ENCODE results near the gene TYRP1.

DNA sequence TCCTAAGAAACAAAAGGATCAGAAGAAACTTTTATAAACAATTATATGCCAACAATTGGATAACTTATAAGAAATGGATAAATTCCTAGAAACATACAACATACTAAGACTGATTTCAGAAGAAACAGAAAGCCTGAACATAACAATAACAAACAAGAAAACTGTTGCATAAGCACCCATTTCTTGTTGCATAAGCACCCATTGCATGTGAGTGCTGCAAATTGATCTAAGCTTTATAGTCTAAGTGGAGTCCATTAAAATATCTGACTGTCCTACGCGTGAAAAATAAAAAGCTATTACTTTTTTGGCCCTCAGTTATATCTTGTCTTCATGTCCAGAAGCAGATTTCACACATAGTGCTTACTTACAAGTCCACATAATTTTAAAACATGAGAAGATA, 19.3 kb downstream of the TYRP1 start:
- TF ChIP-seq, protein P1, sequence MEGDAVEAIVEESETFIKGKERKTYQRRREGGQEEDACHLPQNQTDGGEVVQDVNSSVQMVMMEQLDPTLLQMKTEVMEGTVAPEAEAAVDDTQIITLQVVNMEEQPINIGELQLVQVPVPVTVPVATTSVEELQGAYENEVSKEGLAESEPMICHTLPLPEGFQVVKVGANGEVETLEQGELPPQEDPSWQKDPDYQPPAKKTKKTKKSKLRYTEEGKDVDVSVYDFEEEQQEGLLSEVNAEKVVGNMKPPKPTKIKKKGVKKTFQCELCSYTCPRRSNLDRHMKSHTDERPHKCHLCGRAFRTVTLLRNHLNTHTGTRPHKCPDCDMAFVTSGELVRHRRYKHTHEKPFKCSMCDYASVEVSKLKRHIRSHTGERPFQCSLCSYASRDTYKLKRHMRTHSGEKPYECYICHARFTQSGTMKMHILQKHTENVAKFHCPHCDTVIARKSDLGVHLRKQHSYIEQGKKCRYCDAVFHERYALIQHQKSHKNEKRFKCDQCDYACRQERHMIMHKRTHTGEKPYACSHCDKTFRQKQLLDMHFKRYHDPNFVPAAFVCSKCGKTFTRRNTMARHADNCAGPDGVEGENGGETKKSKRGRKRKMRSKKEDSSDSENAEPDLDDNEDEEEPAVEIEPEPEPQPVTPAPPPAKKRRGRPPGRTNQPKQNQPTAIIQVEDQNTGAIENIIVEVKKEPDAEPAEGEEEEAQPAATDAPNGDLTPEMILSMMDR (IDR thresholded peaks at IDR 0.05), result no peak
- TF ChIP-seq POLR2AphosphoS5 (IDR thresholded peaks at IDR 0.05), result no peak
- TF ChIP-seq POLR2A (IDR thresholded peaks at IDR 0.05), result no peak

Measured in sigmoid colon (tissue), 4 donors.